H1 (cell line): Measurements from ENCODE around the gene CES3. TPM values are rescaled to one million over a fixed set of nuclear protein-coding genes. Genes with fewer than 3 reads are reported as not detected.

Experiments used
- CTCF ChIA-PET: fragments of 300-600 bp; sonication (Branson Sonifier 250); formaldehyde crosslinking; loops from one replicate; lab custom pipeline; 2021; ENCODE audit not compliant: partially characterized antibody; lab: Charles Lee
- POLR2A ChIA-PET: fragments of 300-600 bp; sonication (Branson Sonifier 250); formaldehyde crosslinking; loops from one replicate; lab custom pipeline; 2021; ENCODE audit warnings: inconsistent platforms; ENCODE audit not compliant: partially characterized antibody; lab: Charles Lee
- DNase-seq, 2 experiments: peaks; one replicate each; pipeline versions ENCODE4 v3.0.0 to v3.0.0-alpha.2; 2010 to 2022; ENCODE audit warnings: low spot score in 2 of 2, low read depth in 1 of 2, mixed read lengths in 1 of 2
- FAIRE-seq: peaks from 2 replicates; lab custom pipeline; 2011; peaks lifted over from hg19 to GRCh38; lab: Jason Lieb, UNC
- H2AFZ ChIP-seq: 2 replicates; pipeline ENCODE4 v1.8.1; 2012; ENCODE audit warnings: low read length, inconsistent platforms
- H2AK5ac ChIP-seq: 2 replicates; pipeline ENCODE4 v1.6.1; 2013; ENCODE audit warnings: low read depth, low read length
- H2BK120ac ChIP-seq: replicated peaks from 2 replicates; pipeline ENCODE3; 2013; ENCODE audit warnings: low read depth, low read length, inconsistent platforms
- H2BK12ac ChIP-seq: 2 replicates; pipeline ENCODE4 v1.6.1; 2013; ENCODE audit warnings: low read depth, low read length
- H2BK15ac ChIP-seq: 2 replicates; pipeline ENCODE4 v1.6.1; 2013; ENCODE audit warnings: low read length
- H2BK20ac ChIP-seq: 2 replicates; pipeline ENCODE4 v1.6.1; 2013; ENCODE audit warnings: low read length
- H2BK5ac ChIP-seq: 2 replicates; pipeline ENCODE4 v1.6.1; 2013; ENCODE audit warnings: low read depth, low read length
- H3K14ac ChIP-seq: 2 replicates; pipeline ENCODE4 v1.6.1; 2013; ENCODE audit warnings: inconsistent platforms; ENCODE audit not compliant: insufficient read length
- H3K18ac ChIP-seq: 2 replicates; pipeline ENCODE4 v1.6.1; 2013; ENCODE audit warnings: low read length; ENCODE audit errors: extremely low read depth
- H3K23ac ChIP-seq: 2 replicates; pipeline ENCODE4 v1.6.1; 2013; ENCODE audit warnings: inconsistent platforms; ENCODE audit not compliant: insufficient read length
- H3K23me2 ChIP-seq: 2 replicates; pipeline ENCODE4 v1.6.1; 2013; ENCODE audit warnings: low read depth, low read length
- H3K27ac ChIP-seq: 2 replicates; pipeline ENCODE4 v1.6.1; 2011; ENCODE audit warnings: low read depth, low read length, inconsistent platforms
- H3K27me3 ChIP-seq, 4 experiments: replicated peaks in 1 of 4; 1 replicate in 1 of 4; 2 replicates in 3 of 4; pipeline versions ENCODE4 v1.6.1 to v1.8.1; 2011 to 2013; ENCODE audit warnings: low read length in 3 of 4, mild to moderate bottlenecking in 3 of 4, inconsistent platforms in 2 of 4, mixed read lengths in 2 of 4, moderate library complexity in 1 of 4; ENCODE audit not compliant: control insufficient read depth in 3 of 4, insufficient read depth in 3 of 4; ENCODE audit errors: extremely low read depth in 1 of 4
- H3K36me3 ChIP-seq, 4 experiments: 2 replicates each; pipeline versions ENCODE4 v1.6.1 to v1.8.1; 2011 to 2013; ENCODE audit warnings: mild to moderate bottlenecking in 4 of 4, low read length in 3 of 4, moderate library complexity in 2 of 4, control low read depth in 1 of 4, inconsistent platforms in 1 of 4; ENCODE audit not compliant: insufficient read depth in 4 of 4, control insufficient read depth in 2 of 4
- H3K4ac ChIP-seq: replicated peaks from 2 replicates; pipeline ENCODE3; 2013; ENCODE audit warnings: low read length, low read depth, mixed read lengths, inconsistent platforms; ENCODE audit not compliant: insufficient read length
- H3K4me1 ChIP-seq, 4 experiments: replicated peaks in 1 of 4; 1 replicate in 1 of 4; 2 replicates in 3 of 4; pipeline versions ENCODE4 v1.6.1 to v1.8.1; 2011 to 2013; ENCODE audit warnings: low read length in 3 of 4, inconsistent platforms in 2 of 4, mixed read lengths in 1 of 4; ENCODE audit not compliant: insufficient read depth in 4 of 4, control insufficient read depth in 3 of 4
- H3K4me2 ChIP-seq, 2 experiments: 2 replicates each; pipeline versions ENCODE4 v1.6.1 to v1.8.1; 2011 to 2013; ENCODE audit warnings: low read depth in 2 of 2, low read length in 2 of 2, control low read depth in 1 of 2, inconsistent platforms in 1 of 2, mild to moderate bottlenecking in 1 of 2; ENCODE audit not compliant: insufficient read depth in 1 of 2
- H3K4me3 ChIP-seq, 4 experiments: fragments of 200-600, 300-600 bp in 1 of 4; sonication (generic), shearing (Covaris generic), sonication (Bioruptor Twin) in 1 of 4; 2 replicates each; pipeline versions ENCODE4 v1.5.1 to v1.8.1; 2011 to 2016; ENCODE audit warnings: low read length in 4 of 4, low read depth in 3 of 4, control low read depth in 2 of 4, inconsistent platforms in 2 of 4, mild to moderate bottlenecking in 2 of 4, mixed read lengths in 1 of 4, moderate library complexity in 1 of 4; ENCODE audit not compliant: insufficient read depth in 2 of 4; ENCODE audit errors: extremely low read depth in 1 of 4
- H3K56ac ChIP-seq: replicated peaks from 2 replicates; pipeline ENCODE3; 2013; ENCODE audit warnings: low read depth, mild to moderate bottlenecking, mixed read lengths, low read length, inconsistent platforms; ENCODE audit not compliant: insufficient read length
- H3K79me1 ChIP-seq: 2 replicates; pipeline ENCODE4 v1.6.1; 2013; ENCODE audit warnings: low read depth, low read length, control low read depth
- H3K79me2 ChIP-seq, 2 experiments: 2 replicates each; pipeline versions ENCODE4 v1.6.1 to v1.8.1; 2012 to 2013; ENCODE audit warnings: low read length in 2 of 2, mild to moderate bottlenecking in 2 of 2, inconsistent platforms in 1 of 2; ENCODE audit not compliant: insufficient read depth in 2 of 2, control insufficient read depth in 1 of 2
- H3K9ac ChIP-seq, 4 experiments: replicated peaks in 1 of 4; 1 replicate in 1 of 4; 2 replicates in 3 of 4; pipeline versions ENCODE4 v1.6.1 to v1.8.1; 2011 to 2013; ENCODE audit warnings: low read depth in 3 of 4, low read length in 3 of 4, control low read depth in 2 of 4, mild to moderate bottlenecking in 2 of 4, moderate library complexity in 2 of 4, inconsistent platforms in 1 of 4; ENCODE audit errors: extremely low read depth in 1 of 4
- H3K9me3 ChIP-seq, 2 experiments: 2 replicates each; pipeline versions ENCODE4 v1.6.1 to v1.8.1; 2012 to 2013; ENCODE audit warnings: mild to moderate bottlenecking in 2 of 2, moderate library complexity in 2 of 2, control low read depth in 1 of 2, inconsistent platforms in 1 of 2, low read depth in 1 of 2, low read length in 1 of 2, mixed read lengths in 1 of 2; ENCODE audit not compliant: insufficient read depth in 2 of 2
- H4K20me1 ChIP-seq, 2 experiments: replicated peaks in 1 of 2; 2 replicates each; pipeline versions ENCODE3 to v1.8.1; 2011 to 2013; ENCODE audit warnings: inconsistent platforms in 2 of 2, low read length in 2 of 2, mild to moderate bottlenecking in 1 of 2; ENCODE audit not compliant: insufficient read depth in 2 of 2, control insufficient read depth in 1 of 2
- H4K5ac ChIP-seq: 2 replicates; pipeline ENCODE4 v1.6.1; 2013; ENCODE audit warnings: low read length, low read depth, mixed read lengths, inconsistent platforms; ENCODE audit not compliant: insufficient read length
- H4K8ac ChIP-seq: 2 replicates; pipeline ENCODE4 v1.8.0; 2013; ENCODE audit warnings: mild to moderate bottlenecking, moderate library complexity, low read length, inconsistent platforms; ENCODE audit not compliant: insufficient read depth; ENCODE audit errors: extremely low read depth
- H4K91ac ChIP-seq: replicated peaks from 2 replicates; pipeline ENCODE3; 2013; ENCODE audit warnings: low read length, mixed read lengths, inconsistent platforms; ENCODE audit not compliant: insufficient read length
- BCL11A ChIP-seq, 2 experiments: IDR thresholded peaks; one replicate each; pipeline ENCODE4 v1.6.1; 2011; ENCODE audit warnings: low read depth in 2 of 2, low read length in 2 of 2, mild to moderate bottlenecking in 2 of 2
- CBX8 ChIP-seq: fragments of 300-800, 300-1000 bp; sonication (generic); IDR thresholded peaks from 2 replicates; pipeline ENCODE4 v1.7.1; 2016; ENCODE audit warnings: low read depth, low read length, borderline replicate concordance
- EZH2 ChIP-seq: fragments of 200-600 bp; sonication (generic); IDR thresholded peaks from 2 replicates; pipeline ENCODE4 v1.7.1; 2012; ENCODE audit warnings: low read depth, mild to moderate bottlenecking, moderate library complexity, low read length, inconsistent platforms; ENCODE audit not compliant: severe bottlenecking
- YY1 ChIP-seq: IDR thresholded peaks from 2 replicates; pipeline ENCODE4 v1.6.1; 2011; ENCODE audit warnings: low read depth, mild to moderate bottlenecking, low read length
- WGBS, 2 experiments: shearing (Covaris generic) in 1 of 2; methylation state at CpG; one replicate each; pipeline versions ENCODE4 v1.1.6 to v1.1.7; 2013 to 2015; ENCODE audit warnings: low lambda C conversion rate in 2 of 2, mixed read lengths in 2 of 2, inconsistent platforms in 1 of 2, low coverage in 1 of 2, missing lambda C conversion rate in 1 of 2; ENCODE audit not compliant: insufficient replicate concordance in 2 of 2, insufficient coverage in 1 of 2, insufficient read length in 1 of 2; ENCODE audit errors: extremely low coverage in 1 of 2, missing lambda C conversion rate in 1 of 2; 5-methylcytosine and 5-hydroxymethylcytosine counted together
- polyA plus RNA-seq, 7 experiments: library from polyadenylated mRNA; depleted of rRNA in 3 of 7; stranded (reverse) in 5 of 7; unstranded in 2 of 7; fragments of >200 nt in 5 of 7; fragments of 200-250 nt in 2 of 7; gene quantifications; 1 replicate in 5 of 7; 2 replicates in 1 of 7; 4 replicates in 1 of 7; pipeline versions ENCODE4 v1.2.1 to v1.2.3, GENCODE V29; 2011 to 2013; ENCODE audit warnings: missing spikeins in 2 of 7, mixed read lengths in 2 of 7
- total RNA-seq: library from RNA; stranded (reverse); fragmentation: NEBNext Ultra II Directional; extraction: Animal tissue kit (Norgen Biotek cat#: 25700); gene quantifications from 2 replicates; pipeline ENCODE4 v1.2.1, GENCODE V29; 2021

The CES3 gene
- total and polyA plus RNA-seq, 2 of the 8 experiments (the other 6 are each of a cell fraction or from before 2014, with no cell fraction given), result 1.6 to 2.2 TPM

DNA sequence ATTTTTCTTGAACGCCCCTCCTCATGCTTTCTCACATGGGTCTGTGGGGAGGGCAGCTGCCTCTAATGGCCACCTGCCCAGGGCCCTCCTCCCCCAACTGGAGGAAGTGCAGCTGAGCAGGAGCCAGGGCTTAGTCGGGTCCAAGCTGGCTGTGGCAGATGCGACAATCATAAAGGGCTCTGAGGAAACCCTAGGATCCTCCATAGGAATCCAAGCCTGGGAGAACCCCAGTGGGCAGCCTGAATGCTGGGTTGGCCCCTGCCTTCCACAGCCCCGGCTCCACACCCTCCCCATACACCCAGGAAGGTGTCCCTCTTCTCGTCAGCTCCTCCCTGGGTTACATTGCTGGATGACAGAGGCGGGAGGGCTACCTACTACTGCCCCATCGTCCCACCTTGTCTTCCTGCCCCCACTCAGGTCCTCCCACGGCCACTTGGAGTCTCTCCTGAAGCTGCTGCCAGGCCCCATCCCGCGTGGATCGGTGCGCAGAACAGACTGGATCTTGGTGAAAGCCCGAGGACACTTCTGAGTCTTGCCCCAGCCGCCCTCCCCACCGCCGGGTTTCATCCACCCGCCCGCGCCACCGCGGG, 52.3 kb downstream of the CES3 start:
- Histone ChIP-seq H2AK5ac (no peak overlapping the region), H3K4me1 (peaks cover 0 to 6% (median 4%) of the 10 kb centered on the region in 4 experiments; a peak in 4 of 7 replicates), H2AFZ (no peak overlapping the region), H4K91ac (no peak overlapping the region), H3K79me2 (no peaks in the 10 kb centered on the region), H3K23ac (no peak overlapping the region), H2BK12ac (no peak overlapping the region), H3K36me3 (no peaks in the 10 kb centered on the region), H3K4ac (no peak overlapping the region), H3K9me3 (no peaks in the 10 kb centered on the region), H3K4me2 (peak overlapping the region; percentile 62 to 77), H3K56ac (no peak overlapping the region), H2BK20ac (no peak overlapping the region), H3K4me3 (peak overlapping the region; percentile 21 to 61 (median 40); a peak in 7 of 8 replicates), H2BK5ac (no peak overlapping the region), H3K9ac (no peak overlapping the region), H3K23me2 (peaks cover 11% of the 10 kb centered on the region; the same call in 1 of the 2 replicates), H4K5ac (no peak overlapping the region), H3K79me1 (no peaks in the 10 kb centered on the region), H2BK15ac (no peak overlapping the region; the same call in 1 of the 2 replicates), H3K14ac (no peak overlapping the region), H4K20me1 (no peaks in the 10 kb centered on the region), H3K27ac (no peak overlapping the region), H3K18ac (no peak overlapping the region), H3K27me3 (peaks cover 16 to 37% (median 29%) of the 10 kb centered on the region in 4 experiments), H2BK120ac (no peak overlapping the region), H4K8ac (peak overlapping the region; percentile 39)
- TF ChIP-seq EZH2 (peak; percentile 44), BCL11A (IDR thresholded peaks at IDR 0.05; ENCODE audit: low read depth in 2 of 2, low read length in 2 of 2) (no peak), CBX8 (no peak), YY1 (no peak)
- ChIA-PET CTCF (interaction anchor here (0.6 to 10.2 kb wide), 37 partner anchors 9 to 273 kb away, joined by 3 to 89 read pairs (median 4); partner anchors contain the start of genes CES3, ELMO3, FBXL8 and NOL3), POLR2A (interaction anchor here (1.3 to 1.4 kb wide), 3 partner anchors 11 to 89 kb away, joined by 4 read pairs; no protein-coding TSS in a partner anchor)
- DNase-seq (no peak), FAIRE-seq (no peak)
- WGBS, 2 experiments, result 17% methylated on average over 16 of the region's 21 CpGs; no CpG with 5 or more reads in 1 of the 2 experiments
